ENCODE results near the gene EPB41L4A. TPM values are rescaled to one million over a fixed set of nuclear protein-coding genes. Genes with fewer than 3 reads are reported as not detected.

EPB41L4A gene
- total and polyA plus RNA-seq, 12 donors: 4.2 to 26.3 (median 9.5) TPM

- no peaks in the 10 kb centered on the region for H3K4me1 ChIP-seq (replicated peaks in 1 of 2)
- TF ChIP-seq, protein P1, sequence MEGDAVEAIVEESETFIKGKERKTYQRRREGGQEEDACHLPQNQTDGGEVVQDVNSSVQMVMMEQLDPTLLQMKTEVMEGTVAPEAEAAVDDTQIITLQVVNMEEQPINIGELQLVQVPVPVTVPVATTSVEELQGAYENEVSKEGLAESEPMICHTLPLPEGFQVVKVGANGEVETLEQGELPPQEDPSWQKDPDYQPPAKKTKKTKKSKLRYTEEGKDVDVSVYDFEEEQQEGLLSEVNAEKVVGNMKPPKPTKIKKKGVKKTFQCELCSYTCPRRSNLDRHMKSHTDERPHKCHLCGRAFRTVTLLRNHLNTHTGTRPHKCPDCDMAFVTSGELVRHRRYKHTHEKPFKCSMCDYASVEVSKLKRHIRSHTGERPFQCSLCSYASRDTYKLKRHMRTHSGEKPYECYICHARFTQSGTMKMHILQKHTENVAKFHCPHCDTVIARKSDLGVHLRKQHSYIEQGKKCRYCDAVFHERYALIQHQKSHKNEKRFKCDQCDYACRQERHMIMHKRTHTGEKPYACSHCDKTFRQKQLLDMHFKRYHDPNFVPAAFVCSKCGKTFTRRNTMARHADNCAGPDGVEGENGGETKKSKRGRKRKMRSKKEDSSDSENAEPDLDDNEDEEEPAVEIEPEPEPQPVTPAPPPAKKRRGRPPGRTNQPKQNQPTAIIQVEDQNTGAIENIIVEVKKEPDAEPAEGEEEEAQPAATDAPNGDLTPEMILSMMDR (IDR thresholded peaks at IDR 0.05): no peak
- no peak for TF ChIP-seq POLR2A (IDR thresholded peaks at IDR 0.05)
These were observed 136.0 kb downstream of the EPB41L4A start for GRCh38 chr5:112283034-112283582.

DNA sequence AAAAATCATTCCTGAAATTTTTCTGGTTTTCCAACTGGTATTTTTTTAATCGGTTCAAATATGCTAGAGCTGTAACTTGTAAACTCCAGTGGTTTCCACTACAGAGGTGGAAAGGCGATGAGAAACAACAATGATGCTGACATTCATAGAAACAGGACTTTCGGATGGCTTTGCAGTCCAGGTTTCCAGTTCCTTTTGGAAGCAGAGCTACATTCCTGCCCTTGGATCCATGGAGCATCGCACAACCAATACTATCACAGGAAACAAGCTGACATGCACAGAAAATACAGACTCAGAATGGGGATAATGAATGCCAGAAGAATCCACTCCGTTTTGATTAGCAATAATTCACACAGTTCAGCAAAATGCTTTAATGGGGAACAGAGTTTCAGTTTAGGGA, 140.0 kb downstream of the EPB41L4A start:
- 77 to 88% (median 86%) methylated on average over 5 of the region's 5 CpGs for WGBS, 4 donors
- Histone ChIP-seq H3K36me3 (replicated peaks in 1 of 2) (no peaks in the 10 kb centered on the region), H3K4me3 (no peak overlapping the region), H3K27ac (no peak overlapping the region), H3K4me1 (replicated peaks in 1 of 2) (no peaks in the 10 kb centered on the region), H3K27me3 (no peaks in the 10 kb centered on the region), H3K9me3 (replicated peaks in 1 of 3) (no peaks in the 10 kb centered on the region)
- TF ChIP-seq, protein P1 (IDR thresholded peaks at IDR 0.05): no peak
- no peak for TF ChIP-seq POLR2A (IDR thresholded peaks at IDR 0.05)
- intact Hi-C loops (cut with DNase I): no loop called here
- no peak for DNase-seq

More at GRCh38 chr5:112283034-112283582, 136.0 kb downstream of the EPB41L4A start:
- no peak for DNase-seq
- H3K27ac ChIP-seq: no peak overlapping the region
- intact Hi-C loops (cut with DNase I): no loop called here
- H3K36me3 ChIP-seq (replicated peaks in 1 of 2): no peaks in the 10 kb centered on the region
- H3K9me3 ChIP-seq (replicated peaks in 1 of 3): no peaks in the 10 kb centered on the region
- H3K27me3 ChIP-seq: no peaks in the 10 kb centered on the region
- no peak overlapping the region for H3K4me3 ChIP-seq
- WGBS, 4 donors: 49 to 67% (median 59%) methylated on average over 3 of the region's 3 CpGs

DNA sequence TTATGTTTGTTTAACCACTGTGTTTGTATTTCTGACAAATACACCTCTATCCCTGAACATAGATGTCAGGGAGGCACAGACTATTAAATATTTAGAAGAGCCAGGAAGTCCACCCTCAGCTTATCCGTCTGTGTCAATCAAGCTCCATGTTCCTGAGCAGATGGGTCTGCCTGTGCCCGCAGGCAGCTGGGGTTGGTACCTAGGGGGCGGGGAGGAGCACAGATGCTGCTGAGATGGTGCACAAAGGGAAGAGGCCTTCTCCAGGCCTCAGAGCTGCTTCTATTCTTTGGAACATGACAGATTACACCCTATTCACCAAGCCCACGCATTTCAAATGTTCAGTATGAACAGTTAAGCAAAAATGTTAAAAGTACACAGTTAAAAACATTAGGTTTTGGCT, 142.1 kb downstream of the EPB41L4A start:
- intact Hi-C loops (cut with DNase I): no loop called here
- H3K9me3 ChIP-seq (replicated peaks in 1 of 3): no peaks in the 10 kb centered on the region
- WGBS, 4 donors: 83 to 87% (median 85%) methylated on average over 4 of the region's 4 CpGs
- no peaks in the 10 kb centered on the region for H3K36me3 ChIP-seq (replicated peaks in 1 of 2)
- no peak overlapping the region for H3K4me3 ChIP-seq
- TF ChIP-seq POLR2A (IDR thresholded peaks at IDR 0.05): no peak
- TF ChIP-seq, protein P1 (IDR thresholded peaks at IDR 0.05): no peak
- H3K4me1 ChIP-seq (replicated peaks in 1 of 2): no peaks in the 10 kb centered on the region
- no peak overlapping the region for H3K27ac ChIP-seq
- H3K27me3 ChIP-seq: no peaks in the 10 kb centered on the region
- no peak for DNase-seq

DNA sequence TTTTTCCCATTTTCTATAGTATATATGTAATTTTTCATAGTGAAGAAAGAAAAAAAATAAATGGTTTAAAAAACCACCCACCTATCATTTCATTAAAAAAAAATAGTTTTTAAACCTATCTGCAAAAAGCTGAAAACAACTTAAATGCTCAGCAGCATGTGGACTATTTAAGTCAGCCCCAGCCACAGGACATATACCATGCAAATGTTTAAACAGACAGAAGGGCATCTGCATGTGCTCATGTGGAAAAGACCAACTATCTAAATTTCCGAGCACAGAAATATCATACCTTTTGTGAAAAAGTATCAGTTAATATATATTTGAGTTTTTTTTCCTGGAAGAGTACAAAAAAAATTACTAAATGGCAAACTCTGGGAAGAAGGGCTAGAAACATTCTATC, 143.4 kb downstream of the EPB41L4A start:
- Histone ChIP-seq H3K27me3 (no peaks in the 10 kb centered on the region), H3K27ac (no peak overlapping the region), H3K36me3 (replicated peaks in 1 of 2) (no peaks in the 10 kb centered on the region), H3K9me3 (replicated peaks in 1 of 3) (no peaks in the 10 kb centered on the region), H3K4me3 (no peak overlapping the region), H3K4me1 (replicated peaks in 1 of 2) (peaks cover 0 to 10% of the 10 kb centered on the region in 2 donors)
- no peak for DNase-seq
- 78 to 100% (median 89%) methylated on average over 1 of the region's 1 CpG for WGBS, 4 donors
- intact Hi-C loops (cut with DNase I): no loop called here
- TF ChIP-seq POLR2A (IDR thresholded peaks at IDR 0.05): no peak
- TF ChIP-seq, protein P1 (IDR thresholded peaks at IDR 0.05): no peak

All from adrenal gland (tissue), 12 donors.